Measurements from ENCODE around the gene LIPA. TPM values are rescaled to one million over a fixed set of nuclear protein-coding genes. Genes with fewer than 3 reads are reported as not detected.
A peak's percentile ranks its signal among the peaks of the same experiment; 100 is the strongest.
"Not testable (repeated sequence)": the region's sequence is repeated elsewhere in the genome, so short reads cannot be mapped to it uniquely, and the experiment has no call there.

Gene LIPA
- total and polyA plus RNA-seq, 8 donors: 58.0 to 137 (median 63.7) TPM

DNA sequence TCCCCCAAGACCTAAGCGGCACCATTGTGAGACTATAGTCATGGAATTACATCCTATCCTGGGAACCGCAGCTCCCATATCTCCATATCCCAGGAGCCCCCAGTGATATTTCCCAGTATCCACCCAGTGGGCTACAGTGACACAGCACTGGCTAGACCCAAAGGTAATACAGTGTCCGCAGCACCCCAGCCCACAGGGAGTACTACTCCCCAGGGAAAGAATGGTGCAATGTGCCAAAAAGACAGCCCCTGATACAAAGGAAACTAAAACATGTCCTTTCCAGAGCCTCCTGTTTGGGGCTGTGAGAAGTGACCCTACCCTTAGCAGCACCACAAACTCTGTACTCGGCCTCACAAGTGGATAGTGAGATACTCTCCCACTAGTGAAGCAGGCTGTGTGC is 45.8 kb upstream of the LIPA start:
- Histone ChIP-seq H3K27ac (peak overlapping the region in 1 of 2 donors; percentile 90), H3K36me3 (no peaks in the 10 kb centered on the region), H3K27me3 (no peaks in the 10 kb centered on the region), H3K9me3 (no peaks in the 10 kb centered on the region), H3K4me1 (peaks cover 0 to 49% of the 10 kb centered on the region in 2 donors), H3K4me3 (no peak overlapping the region)
- intact Hi-C loops (cut with DNase I): no loop called here
- no peak for ATAC-seq
- TF ChIP-seq CTCF (IDR thresholded peaks at IDR 0.05): no peak
- no peak for DNase-seq

- DNase-seq (peak in 2 of 4 donors; percentile 53 to 61), ATAC-seq (peak; percentile 72)
- Histone ChIP-seq H3K9me3 (no peaks in the 10 kb centered on the region), H3K36me3 (no peaks in the 10 kb centered on the region), H3K4me3 (no peak overlapping the region), H3K4me1 (peaks cover 0 to 44% of the 10 kb centered on the region in 2 donors), H3K27ac (peak overlapping the region; percentile 82 to 90), H3K27me3 (no peaks in the 10 kb centered on the region)
- intact Hi-C loops (cut with DNase I): no loop called here
- no peak for TF ChIP-seq CTCF (IDR thresholded peaks at IDR 0.05)
Observed at GRCh38 chr10:89296220-89296648, 44.7 kb upstream of the LIPA start.

DNA sequence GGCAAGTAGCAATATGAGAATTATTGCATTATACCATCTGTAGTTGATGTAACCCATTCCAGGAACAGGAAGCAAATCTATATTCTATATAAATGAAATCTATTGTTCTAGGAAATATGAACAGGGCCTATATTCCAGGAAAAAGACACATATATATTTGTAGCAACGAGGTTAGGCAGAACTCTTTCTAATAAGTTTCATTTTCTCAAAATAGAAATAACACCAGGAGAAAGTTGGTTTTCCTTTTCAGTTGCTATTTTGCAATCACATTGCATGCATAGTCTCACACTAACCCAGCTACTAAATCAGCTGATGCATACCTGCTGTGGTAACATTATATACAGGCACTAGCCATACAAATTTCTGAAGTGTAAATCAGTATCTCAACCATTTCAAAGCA is 44.0 kb upstream of the LIPA start:
- H3K36me3 ChIP-seq: no peaks in the 10 kb centered on the region
- H3K27ac ChIP-seq: peak overlapping the region; percentile 82 to 90
- peak in 1 of 4 donors; percentile 24 for DNase-seq
- no peaks in the 10 kb centered on the region for H3K9me3 ChIP-seq
- ATAC-seq: peak; percentile 77
- intact Hi-C loops (cut with DNase I): no loop called here
- H3K4me1 ChIP-seq: peaks cover 0 to 38% of the 10 kb centered on the region in 2 donors
- H3K4me3 ChIP-seq: no peak overlapping the region
- TF ChIP-seq CTCF (IDR thresholded peaks at IDR 0.05): no peak
- H3K27me3 ChIP-seq: no peaks in the 10 kb centered on the region

GRCh38 chr10:89294721-89295239 is 43.2 kb upstream of the LIPA start:
- TF ChIP-seq CTCF (IDR thresholded peaks at IDR 0.05): no peak
- no peaks in the 10 kb centered on the region for H3K36me3 ChIP-seq
- no peaks in the 10 kb centered on the region for H3K27me3 ChIP-seq
- no peak overlapping the region for H3K4me3 ChIP-seq
- H3K4me1 ChIP-seq: peaks cover 0 to 37% of the 10 kb centered on the region in 2 donors
- ATAC-seq: no peak
- H3K27ac ChIP-seq: peak overlapping the region; percentile 82 to 90
- intact Hi-C loops (cut with DNase I): no loop called here
- DNase-seq: no peak
- H3K9me3 ChIP-seq: no peaks in the 10 kb centered on the region

- H3K36me3 ChIP-seq; ATAC-seq; H3K4me3 ChIP-seq; DNase-seq; H3K27ac ChIP-seq; H3K9me3 ChIP-seq; H3K27me3 ChIP-seq; intact Hi-C loops (cut with DNase I): not testable (repeated sequence)
- H3K4me1 ChIP-seq: peaks cover 5 to 12% of the 10 kb centered on the region in 2 donors
Observed at GRCh38 chr10:89285303-89285702, 33.7 kb upstream of the LIPA start.

GRCh38 chr10:89284711-89285110 is 33.1 kb upstream of the LIPA start:
- intact Hi-C loops (cut with DNase I); H3K4me3 ChIP-seq; DNase-seq; H3K36me3 ChIP-seq; ATAC-seq; H3K27me3 ChIP-seq; H3K9me3 ChIP-seq: not testable (repeated sequence)
- Histone ChIP-seq H3K27ac (peak overlapping the region in 1 of 2 donors; percentile 79), H3K4me1 (peaks cover 7 to 12% of the 10 kb centered on the region in 2 donors)
